IPS-20b (cell line): Measurements from ENCODE around the gene ABLIM1.

Experiments
- H3K27ac ChIP-seq: one replicate; pipeline ENCODE4 v1.5.1; 2013; ENCODE audit warnings: low read length
- H3K27me3 ChIP-seq: 2 replicates; pipeline ENCODE4 v1.6.1; 2013; ENCODE audit warnings: mild to moderate bottlenecking, low read length, inconsistent platforms; ENCODE audit not compliant: insufficient read depth
- H3K36me3 ChIP-seq: 2 replicates; pipeline ENCODE4 v1.6.1; 2013; ENCODE audit warnings: low read depth, mild to moderate bottlenecking, inconsistent platforms, low read length, moderate library complexity; ENCODE audit not compliant: insufficient read depth
- H3K4me1 ChIP-seq: 2 replicates; pipeline ENCODE4 v1.6.1; 2013; ENCODE audit warnings: mild to moderate bottlenecking, control low read depth, inconsistent platforms, low read length, moderate library complexity; ENCODE audit not compliant: insufficient read depth
- H3K4me3 ChIP-seq: 2 replicates; pipeline ENCODE4 v1.5.1; 2013; ENCODE audit warnings: mild to moderate bottlenecking, low read length, inconsistent platforms
- H3K9ac ChIP-seq: 2 replicates; pipeline ENCODE4 v1.6.1; 2013; ENCODE audit warnings: low read depth, mild to moderate bottlenecking, inconsistent platforms, low read length, moderate library complexity
- H3K9me3 ChIP-seq: 2 replicates; pipeline ENCODE4 v1.6.1; 2013; ENCODE audit warnings: mild to moderate bottlenecking, low read depth, low read length, inconsistent platforms; ENCODE audit not compliant: insufficient read depth

Gene ABLIM1

DNA sequence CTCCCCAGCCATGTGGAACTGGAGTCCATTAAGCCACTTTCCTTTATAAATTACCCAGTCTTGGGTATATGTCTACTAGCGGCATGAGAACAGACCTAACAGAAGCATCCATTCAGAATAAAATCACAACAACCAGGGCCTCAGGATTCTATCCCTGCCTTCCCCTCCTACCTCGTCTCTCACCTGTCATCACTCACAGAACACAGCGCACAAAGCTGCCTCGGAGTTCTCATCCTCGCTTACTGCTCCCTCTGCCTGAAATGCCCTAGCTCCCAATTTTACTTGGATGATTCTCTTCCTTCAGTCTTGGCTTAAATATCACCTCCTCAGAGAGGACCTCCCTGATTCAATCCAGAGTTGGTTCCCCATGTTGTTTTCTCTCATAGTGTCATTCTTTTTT is 183.1 kb downstream of the ABLIM1 start:
- peaks cover 19% of the 10 kb centered on the region for H3K4me1 ChIP-seq
- no peaks in the 10 kb centered on the region for H3K27me3 ChIP-seq
- H3K9me3 ChIP-seq: no peaks in the 10 kb centered on the region
- no peaks in the 10 kb centered on the region for H3K36me3 ChIP-seq
- H3K4me3 ChIP-seq: no peak overlapping the region
- no peak overlapping the region for H3K27ac ChIP-seq
- no peak overlapping the region for H3K9ac ChIP-seq

GRCh38 chr10:114473776-114474175 is 184.3 kb downstream of the ABLIM1 start:
- no peak overlapping the region for H3K27ac ChIP-seq
- no peak overlapping the region for H3K9ac ChIP-seq
- no peak overlapping the region for H3K4me3 ChIP-seq
- H3K9me3 ChIP-seq: no peaks in the 10 kb centered on the region
- peaks cover 19% of the 10 kb centered on the region for H3K4me1 ChIP-seq
- H3K27me3 ChIP-seq: no peaks in the 10 kb centered on the region
- no peaks in the 10 kb centered on the region; the same call in 1 of the 2 replicates for H3K36me3 ChIP-seq

DNA sequence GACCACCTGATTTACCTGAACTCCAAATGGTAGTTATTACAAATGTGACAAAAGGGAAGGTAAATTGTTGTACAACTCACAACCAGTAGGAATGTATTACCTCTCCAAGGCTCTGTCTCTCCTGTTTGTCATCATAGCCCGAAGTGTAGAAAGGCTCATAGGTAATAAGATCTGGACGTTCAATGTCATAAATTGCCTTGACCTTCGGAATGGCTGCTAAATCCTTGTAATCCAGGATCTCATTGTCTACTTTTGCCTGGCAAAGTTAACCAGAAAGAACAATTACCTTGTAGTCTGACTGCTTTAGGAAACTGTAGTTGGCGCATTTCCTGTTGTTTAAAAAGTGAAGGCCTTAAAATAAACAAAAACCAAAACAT is 185.2 kb downstream of the ABLIM1 start:
- H3K4me3 ChIP-seq: peak overlapping the region; percentile 4; the same call in 1 of the 2 replicates
- H3K36me3 ChIP-seq: no peaks in the 10 kb centered on the region; the same call in 1 of the 2 replicates
- peak overlapping the region; percentile 54; the same call in 1 of the 2 replicates for H3K9ac ChIP-seq
- no peaks in the 10 kb centered on the region for H3K9me3 ChIP-seq
- H3K27ac ChIP-seq: peak overlapping the region; percentile 32
- peaks cover 19% of the 10 kb centered on the region for H3K4me1 ChIP-seq
- H3K27me3 ChIP-seq: no peaks in the 10 kb centered on the region

- H3K4me1 ChIP-seq: peaks cover 19% of the 10 kb centered on the region
- H3K27ac ChIP-seq: peak overlapping the region; percentile 32
- no peaks in the 10 kb centered on the region for H3K9me3 ChIP-seq
- H3K27me3 ChIP-seq: no peaks in the 10 kb centered on the region
- H3K9ac ChIP-seq: peak overlapping the region; percentile 54; the same call in 1 of the 2 replicates
- peak overlapping the region; percentile 4; the same call in 1 of the 2 replicates for H3K4me3 ChIP-seq
- H3K36me3 ChIP-seq: no peaks in the 10 kb centered on the region; the same call in 1 of the 2 replicates
Observed at GRCh38 chr10:114471906-114472876, 185.9 kb downstream of the ABLIM1 start.

GRCh38 chr10:114470956-114471905 is 186.8 kb downstream of the ABLIM1 start:
- Histone ChIP-seq H3K9me3 (no peaks in the 10 kb centered on the region), H3K4me3 (no peak overlapping the region), H3K27ac (no peak overlapping the region), H3K4me1 (peaks cover 19% of the 10 kb centered on the region), H3K9ac (no peak overlapping the region), H3K27me3 (no peaks in the 10 kb centered on the region), H3K36me3 (no peaks in the 10 kb centered on the region; the same call in 1 of the 2 replicates)

- Histone ChIP-seq H3K27me3 (no peaks in the 10 kb centered on the region), H3K9me3 (no peaks in the 10 kb centered on the region), H3K36me3 (peaks cover 4% of the 10 kb centered on the region; the same call in 1 of the 2 replicates), H3K27ac (no peak overlapping the region), H3K4me1 (peaks cover 19% of the 10 kb centered on the region), H3K9ac (no peak overlapping the region), H3K4me3 (no peak overlapping the region)
Observed at GRCh38 chr10:114470361-114470760, 187.7 kb downstream of the ABLIM1 start.

- H3K4me3 ChIP-seq: no peak overlapping the region
- H3K27ac ChIP-seq: no peak overlapping the region
- H3K9ac ChIP-seq: no peak overlapping the region
- H3K36me3 ChIP-seq: peaks cover 17% of the 10 kb centered on the region
- no peaks in the 10 kb centered on the region for H3K9me3 ChIP-seq
- no peaks in the 10 kb centered on the region for H3K4me1 ChIP-seq
- H3K27me3 ChIP-seq: no peaks in the 10 kb centered on the region
Observed at GRCh38 chr10:114458955-114459354, 199.1 kb downstream of the ABLIM1 start.

- Histone ChIP-seq H3K36me3 (peaks cover 12% of the 10 kb centered on the region; the same call in 1 of the 2 replicates), H3K9ac (no peak overlapping the region), H3K4me1 (no peaks in the 10 kb centered on the region), H3K9me3 (no peaks in the 10 kb centered on the region), H3K4me3 (no peak overlapping the region), H3K27me3 (no peaks in the 10 kb centered on the region), H3K27ac (no peak overlapping the region)
Observed at GRCh38 chr10:114458216-114458920, 199.7 kb downstream of the ABLIM1 start.

DNA sequence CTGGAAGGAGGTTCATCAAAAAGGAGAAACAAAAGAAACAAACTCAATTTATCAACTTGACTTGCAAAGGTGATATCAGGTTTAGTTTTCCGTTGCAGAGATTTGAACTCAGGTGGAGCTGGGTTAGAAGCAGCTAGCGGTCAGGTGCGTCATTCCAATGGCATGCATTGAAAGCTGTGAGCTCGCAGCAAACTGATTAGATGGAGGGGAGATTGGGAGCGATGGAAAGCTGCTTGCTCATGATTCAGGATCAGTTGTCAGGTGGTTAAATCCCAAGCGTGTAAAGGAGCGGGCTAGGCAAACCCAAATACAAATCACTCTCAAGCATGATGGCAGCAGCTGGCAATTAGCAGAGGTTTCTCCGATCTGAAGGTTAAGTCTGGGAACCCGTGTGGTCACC is 204.5 kb downstream of the ABLIM1 start:
- no peak overlapping the region for H3K9ac ChIP-seq
- no peaks in the 10 kb centered on the region for H3K9me3 ChIP-seq
- H3K4me3 ChIP-seq: no peak overlapping the region
- no peak overlapping the region for H3K27ac ChIP-seq
- H3K36me3 ChIP-seq: peaks cover 13% of the 10 kb centered on the region; the same call in 1 of the 2 replicates
- no peaks in the 10 kb centered on the region for H3K27me3 ChIP-seq
- H3K4me1 ChIP-seq: peaks cover 7% of the 10 kb centered on the region

- Histone ChIP-seq H3K27ac (no peak overlapping the region), H3K4me3 (no peak overlapping the region), H3K4me1 (peaks cover 7% of the 10 kb centered on the region), H3K36me3 (peaks cover 21% of the 10 kb centered on the region; the same call in 1 of the 2 replicates), H3K27me3 (no peaks in the 10 kb centered on the region), H3K9me3 (no peaks in the 10 kb centered on the region), H3K9ac (no peak overlapping the region)
Observed at GRCh38 chr10:114448897-114449296, 209.2 kb downstream of the ABLIM1 start.

DNA sequence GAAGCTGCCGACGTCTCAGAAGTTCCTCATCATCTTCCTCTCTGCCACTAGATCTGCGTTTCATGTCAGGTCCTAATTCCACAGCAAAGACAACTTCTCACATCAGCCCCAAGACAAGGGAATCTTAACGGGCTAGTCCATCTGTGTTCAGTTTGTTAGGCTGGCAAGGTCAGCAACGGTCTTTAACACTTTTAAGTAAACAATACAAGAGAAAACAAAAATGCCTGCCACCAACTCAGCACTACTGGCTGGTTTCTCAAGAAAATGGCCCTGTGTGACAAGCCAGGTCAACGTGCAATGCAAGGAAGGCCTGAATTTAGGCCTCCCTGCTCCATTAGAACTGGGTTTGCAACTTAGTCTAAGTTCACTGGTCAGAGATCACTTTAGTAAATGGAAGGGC is 212.7 kb downstream of the ABLIM1 start:
- Histone ChIP-seq H3K4me1 (peaks cover 7% of the 10 kb centered on the region), H3K4me3 (no peak overlapping the region), H3K27ac (no peak overlapping the region), H3K27me3 (no peaks in the 10 kb centered on the region), H3K36me3 (peaks cover 22% of the 10 kb centered on the region), H3K9me3 (no peaks in the 10 kb centered on the region), H3K9ac (no peak overlapping the region)
